Measurements from ENCODE around the gene TBC1D9B. TPM values are rescaled to one million over a fixed set of nuclear protein-coding genes. Genes with fewer than 3 reads are reported as not detected.

TBC1D9B gene
- total and polyA plus RNA-seq, 2 of the 13 experiments (the other 11 are each of a cell fraction or from before 2014, with no cell fraction given) = 35.0 to 50.0 TPM

GRCh38 chr5:179858586-179859427, 48.9 kb downstream of the TBC1D9B start, which contains the start of gene MRNIP (continued):
- peak; percentile 27; the same call in 1 of the 2 replicates for TF ChIP-seq ESRRA (CRISPR knock-in tag; IDR thresholded peaks at IDR 0.05; ENCODE audit: low read depth)
- TF ChIP-seq POLR2AphosphoS5 (IDR thresholded peaks at IDR 0.05; ENCODE audit: low read depth, low read length) = peak; percentile 95
- no peak; the same call in 1 of the 2 replicates for TF ChIP-seq JUNB (CRISPR knock-in tag; IDR thresholded peaks at IDR 0.05; ENCODE audit: borderline replicate concordance)
- TF ChIP-seq ZNF253 (CRISPR knock-in tag; IDR thresholded peaks at IDR 0.05; ENCODE audit: borderline replicate concordance) = no peak
- peak; percentile 88; the same call in 1 of the 2 replicates for TF ChIP-seq GLI4 (CRISPR knock-in tag; IDR thresholded peaks at IDR 0.05; ENCODE audit: borderline replicate concordance)
- no peak for TF ChIP-seq MTF1 (CRISPR knock-in tag; IDR thresholded peaks at IDR 0.05)
- TF ChIP-seq MYC (CRISPR knock-in tag; IDR thresholded peaks at IDR 0.05; ENCODE audit: borderline replicate concordance) = peak; percentile 96
- TF ChIP-seq ZNF274 (CRISPR knock-in tag; IDR thresholded peaks at IDR 0.05) = peak; percentile 73
- TF ChIP-seq ZNF552 (CRISPR knock-in tag; IDR thresholded peaks at IDR 0.05; ENCODE audit: borderline replicate concordance) = no peak; the same call in 1 of the 2 replicates
- peak; percentile 98 for TF ChIP-seq IRX3 (CRISPR knock-in tag; IDR thresholded peaks at IDR 0.05; ENCODE audit: borderline replicate concordance, low read depth)
- TF ChIP-seq ZNF235 (CRISPR knock-in tag; IDR thresholded peaks at IDR 0.05; ENCODE audit: borderline replicate concordance) = peak; percentile 95
- peak; percentile 21 for TF ChIP-seq SKI (IDR thresholded peaks at IDR 0.05; ENCODE audit: partially characterized antibody)
- TF ChIP-seq ZBTB8A (CRISPR knock-in tag; IDR thresholded peaks at IDR 0.05; ENCODE audit: borderline replicate concordance, low read depth) = no peak; the same call in 1 of the 2 replicates
- TF ChIP-seq TERF1 (CRISPR knock-in tag; IDR thresholded peaks at IDR 0.05) = 0 out of 2 replicates have a peak, but pooled peaks have one; percentile 32
- TF ChIP-seq ZNF746 (CRISPR knock-in tag; IDR thresholded peaks at IDR 0.05) = peak; percentile 24; the same call in 1 of the 2 replicates
- TF ChIP-seq MTF2 (CRISPR knock-in tag; IDR thresholded peaks at IDR 0.05; ENCODE audit: borderline replicate concordance) = peak; percentile 83; the same call in 1 of the 2 replicates
- TF ChIP-seq MBD4 (IDR thresholded peaks at IDR 0.05; ENCODE audit: borderline replicate concordance, low read length) = no peak
- TF ChIP-seq WIZ (CRISPR knock-in tag; IDR thresholded peaks at IDR 0.05) = 0 out of 2 replicates have a peak, but pooled peaks have one; percentile 35
- TF ChIP-seq ZNF619 (CRISPR knock-in tag; IDR thresholded peaks at IDR 0.05) = peak; percentile 88; the same call in 1 of the 2 replicates
- peak; percentile 95; the same call in 1 of the 2 replicates for TF ChIP-seq KMT2A (CRISPR knock-in tag; IDR thresholded peaks at IDR 0.05)
- no peak for TF ChIP-seq NFE2L1 (CRISPR knock-in tag; IDR thresholded peaks at IDR 0.05; ENCODE audit: borderline replicate concordance)
- TF ChIP-seq DR1 (CRISPR knock-in tag; IDR thresholded peaks at IDR 0.05) = peak; percentile 93
- TF ChIP-seq, protein P1, sequence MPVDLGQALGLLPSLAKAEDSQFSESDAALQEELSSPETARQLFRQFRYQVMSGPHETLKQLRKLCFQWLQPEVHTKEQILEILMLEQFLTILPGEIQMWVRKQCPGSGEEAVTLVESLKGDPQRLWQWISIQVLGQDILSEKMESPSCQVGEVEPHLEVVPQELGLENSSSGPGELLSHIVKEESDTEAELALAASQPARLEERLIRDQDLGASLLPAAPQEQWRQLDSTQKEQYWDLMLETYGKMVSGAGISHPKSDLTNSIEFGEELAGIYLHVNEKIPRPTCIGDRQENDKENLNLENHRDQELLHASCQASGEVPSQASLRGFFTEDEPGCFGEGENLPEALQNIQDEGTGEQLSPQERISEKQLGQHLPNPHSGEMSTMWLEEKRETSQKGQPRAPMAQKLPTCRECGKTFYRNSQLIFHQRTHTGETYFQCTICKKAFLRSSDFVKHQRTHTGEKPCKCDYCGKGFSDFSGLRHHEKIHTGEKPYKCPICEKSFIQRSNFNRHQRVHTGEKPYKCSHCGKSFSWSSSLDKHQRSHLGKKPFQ (CRISPR knock-in tag; IDR thresholded peaks at IDR 0.05; ENCODE audit: insufficient replicate concordance) = peak; percentile 76
- no peak for TF ChIP-seq BRCA1 (CRISPR knock-in tag; IDR thresholded peaks at IDR 0.05)
- TF ChIP-seq CEBPG (CRISPR knock-in tag; IDR thresholded peaks at IDR 0.05) = no peak; the same call in 1 of the 2 replicates
- TF ChIP-seq RFX3 (CRISPR knock-in tag; IDR thresholded peaks at IDR 0.05) = no peak; the same call in 1 of the 2 replicates
- peak; percentile 50; the same call in 1 of the 2 replicates for TF ChIP-seq ZNF546 (CRISPR knock-in tag; conservative IDR thresholded peaks at IDR 0.05)
- peak; percentile 20; the same call in 1 of the 2 replicates for TF ChIP-seq SOX13 (IDR thresholded peaks at IDR 0.05)
- no peak; a peak in 1 of 4 replicates for TF ChIP-seq SOX13 (CRISPR knock-in tag; conservative IDR thresholded peaks at IDR 0.05 in 1 of 2, IDR thresholded peaks at IDR 0.05 in 1 of 2)

All from HepG2 (cell line).